Left lung (tissue), 10 donors: ENCODE measurements around the gene DGKI. TPM values are rescaled to one million over a fixed set of nuclear protein-coding genes. Genes with fewer than 3 reads are reported as not detected.

ENCODE experiments used
- ATAC-seq: fragments of 200-7000 bp; cut with Tn5 transposase; one replicate; pipeline ENCODE4 v1.9.1; 2020; ENCODE audit warnings: moderate library complexity
- DNase-seq, 4 donors: peaks; one replicate each; pipeline ENCODE4 v3.0.0-alpha.2; 2013 to 2020
- H3K27ac ChIP-seq, 2 donors: fragments of 200-600 bp; sonication (generic) in 1 of 2; one replicate each; pipeline versions ENCODE4 v1.5.0 to v1.8.0; 2020 to 2021
- H3K27me3 ChIP-seq, 2 donors: fragments of 200-600 bp; sonication (generic) in 1 of 2; one replicate each; pipeline versions ENCODE4 v1.5.0 to v1.8.0; 2020 to 2021
- H3K36me3 ChIP-seq, 2 donors: fragments of 200-600 bp; sonication (generic) in 1 of 2; one replicate each; pipeline versions ENCODE4 v1.5.0 to v1.8.0; 2020 to 2021
- H3K4me1 ChIP-seq, 2 donors: fragments of 200-600 bp; one replicate each; pipeline ENCODE4 v1.8.0; 2021
- H3K4me3 ChIP-seq, 2 donors: fragments of 200-600 bp; sonication (generic) in 1 of 2; one replicate each; pipeline versions ENCODE4 v1.5.0 to v1.8.0; 2020 to 2021; ENCODE audit warnings: mild to moderate bottlenecking in 1 of 2
- H3K9me3 ChIP-seq, 2 donors: fragments of 200-600 bp; sonication (generic) in 1 of 2; one replicate each; pipeline versions ENCODE4 v1.5.0 to v1.8.0; 2020 to 2021
- intact Hi-C, 2 donors: fragments of 100-400 bp; cut with DNase I; formaldehyde crosslinking; loops; one replicate each; pipeline versions ENCODE4 v1.11.2 to v1.14.2; 2022
- polyA plus RNA-seq, 6 donors: library from polyadenylated mRNA; unstranded; fragments of 120-200 nt; gene quantifications; one replicate each; pipeline ENCODE4 v1.2.1, GENCODE V29; 2013; ENCODE audit not compliant: insufficient read length in 6 of 6
- total RNA-seq, 2 donors: library from RNA; stranded (reverse); fragmentation: NEBNext Ultra II Directional; extraction: Animal tissue kit (Norgen Biotek cat#: 25700); gene quantifications; one replicate each; pipeline ENCODE4 v1.2.1, GENCODE V29; 2021
- TF ChIP-seq, protein P1 (sequence below), 2 donors: fragments of 200-600 bp; sonication (generic) in 1 of 2; IDR thresholded peaks; one replicate each; pipeline versions ENCODE4 v1.5.0 to v1.8.0; 2021; ENCODE audit warnings: antibody characterized with exemption in 2 of 2
- donor health status: DM: no; HTN: yes; CAD: no.
- donor health status: DM: no; HTN: no; CAD: no.

Gene DGKI
- total and polyA plus RNA-seq, 8 donors, result 0.34 to 1.4 (median 0.50) TPM

DNA sequence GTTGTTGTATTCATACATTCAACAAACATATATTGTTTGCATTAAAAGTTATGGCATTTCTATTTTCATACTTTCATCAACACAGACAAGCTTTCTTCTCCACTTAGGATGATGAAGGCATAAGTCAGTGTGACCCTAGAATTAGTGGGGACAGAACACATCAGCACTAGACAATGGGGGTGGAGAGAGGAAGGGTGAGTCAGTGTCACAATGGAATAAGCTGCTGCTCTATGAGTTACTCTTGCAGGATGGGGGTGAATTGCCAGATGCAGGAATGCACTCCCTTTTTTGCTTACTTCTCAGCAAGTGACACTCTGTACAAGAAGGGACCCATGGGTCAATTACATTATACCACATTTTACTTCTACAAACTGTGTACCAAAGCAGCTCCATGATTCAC lies 74.0 kb downstream of the DGKI start:
- no peak for DNase-seq
- Histone ChIP-seq H3K4me1 (no peaks in the 10 kb centered on the region), H3K4me3 (no peak overlapping the region), H3K27ac (no peak overlapping the region), H3K9me3 (no peaks in the 10 kb centered on the region), H3K27me3 (no peaks in the 10 kb centered on the region), H3K36me3 (no peaks in the 10 kb centered on the region)
- TF ChIP-seq, protein P1, sequence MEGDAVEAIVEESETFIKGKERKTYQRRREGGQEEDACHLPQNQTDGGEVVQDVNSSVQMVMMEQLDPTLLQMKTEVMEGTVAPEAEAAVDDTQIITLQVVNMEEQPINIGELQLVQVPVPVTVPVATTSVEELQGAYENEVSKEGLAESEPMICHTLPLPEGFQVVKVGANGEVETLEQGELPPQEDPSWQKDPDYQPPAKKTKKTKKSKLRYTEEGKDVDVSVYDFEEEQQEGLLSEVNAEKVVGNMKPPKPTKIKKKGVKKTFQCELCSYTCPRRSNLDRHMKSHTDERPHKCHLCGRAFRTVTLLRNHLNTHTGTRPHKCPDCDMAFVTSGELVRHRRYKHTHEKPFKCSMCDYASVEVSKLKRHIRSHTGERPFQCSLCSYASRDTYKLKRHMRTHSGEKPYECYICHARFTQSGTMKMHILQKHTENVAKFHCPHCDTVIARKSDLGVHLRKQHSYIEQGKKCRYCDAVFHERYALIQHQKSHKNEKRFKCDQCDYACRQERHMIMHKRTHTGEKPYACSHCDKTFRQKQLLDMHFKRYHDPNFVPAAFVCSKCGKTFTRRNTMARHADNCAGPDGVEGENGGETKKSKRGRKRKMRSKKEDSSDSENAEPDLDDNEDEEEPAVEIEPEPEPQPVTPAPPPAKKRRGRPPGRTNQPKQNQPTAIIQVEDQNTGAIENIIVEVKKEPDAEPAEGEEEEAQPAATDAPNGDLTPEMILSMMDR (IDR thresholded peaks at IDR 0.05), result no peak
- intact Hi-C loops, result no loop called here
- ATAC-seq, result peak; percentile 57

DNA sequence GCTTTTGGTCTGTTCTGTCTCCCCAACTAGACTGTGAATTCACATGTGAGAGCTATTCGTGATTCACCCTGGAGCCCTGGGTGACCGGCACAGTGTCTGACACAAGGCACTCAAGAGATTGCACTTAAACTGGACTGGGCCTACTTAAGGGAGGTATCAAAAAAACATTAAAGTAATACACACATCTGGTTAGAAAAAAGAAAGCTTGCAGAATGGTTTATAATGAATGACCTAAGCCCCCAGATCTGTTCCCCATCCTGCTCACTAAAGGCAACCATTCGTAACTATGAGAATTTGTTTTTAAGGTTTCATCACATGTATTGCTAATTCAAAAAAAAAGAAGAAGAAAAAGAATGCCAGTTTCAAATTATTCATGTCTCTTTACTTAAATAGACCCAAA lies 74.5 kb downstream of the DGKI start:
- ATAC-seq (no peak), DNase-seq (no peak)
- Histone ChIP-seq H3K4me3 (no peak overlapping the region), H3K36me3 (no peaks in the 10 kb centered on the region), H3K27me3 (no peaks in the 10 kb centered on the region), H3K27ac (no peak overlapping the region), H3K9me3 (no peaks in the 10 kb centered on the region), H3K4me1 (no peaks in the 10 kb centered on the region)
- intact Hi-C loops, result no loop called here
- TF ChIP-seq, protein P1 (IDR thresholded peaks at IDR 0.05), result no peak

DNA sequence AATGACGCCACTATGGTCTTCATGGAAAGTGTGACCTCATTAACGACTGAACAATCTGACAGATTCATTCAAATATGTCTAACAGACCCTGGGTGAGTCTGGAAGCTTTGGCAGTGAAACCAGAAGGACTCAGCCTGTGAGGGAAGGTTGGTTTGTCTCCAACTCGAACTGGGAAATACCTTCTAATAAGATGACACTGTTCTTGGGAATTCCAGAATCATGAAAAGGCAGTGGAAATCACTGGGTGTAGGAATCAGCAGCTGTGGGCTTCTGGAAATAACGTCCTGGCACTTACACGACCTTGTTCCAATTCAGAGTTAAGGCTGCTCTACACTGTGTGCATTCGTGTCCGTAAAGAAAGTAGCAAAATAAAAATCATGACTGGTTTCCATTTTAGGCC lies 75.1 kb downstream of the DGKI start:
- DNase-seq, result no peak
- H3K36me3 ChIP-seq, result no peaks in the 10 kb centered on the region
- no peaks in the 10 kb centered on the region for H3K9me3 ChIP-seq
- no peak overlapping the region for H3K4me3 ChIP-seq
- no peaks in the 10 kb centered on the region for H3K4me1 ChIP-seq
- intact Hi-C loops, result no loop called here
- no peak for ATAC-seq
- TF ChIP-seq, protein P1 (IDR thresholded peaks at IDR 0.05), result no peak
- H3K27ac ChIP-seq, result no peak overlapping the region
- H3K27me3 ChIP-seq, result no peaks in the 10 kb centered on the region

DNA sequence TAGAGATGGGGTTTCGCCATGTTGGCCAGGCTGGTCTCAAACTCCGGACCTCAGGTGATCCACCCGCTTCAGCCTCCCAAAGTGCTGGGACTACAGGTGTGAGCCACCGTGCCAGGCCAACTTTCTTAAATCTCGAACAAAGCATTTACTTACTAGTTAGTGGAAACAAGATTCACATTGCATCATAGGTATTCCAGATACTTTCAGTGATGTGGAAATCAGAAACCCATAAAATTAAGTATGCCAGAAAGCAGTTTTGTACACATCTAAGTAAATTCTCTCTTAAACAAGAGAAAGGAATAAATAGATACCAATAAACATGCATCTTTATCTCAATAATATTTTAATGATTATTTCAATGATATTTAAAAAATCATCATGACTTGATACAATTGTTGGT lies 75.5 kb downstream of the DGKI start:
- Histone ChIP-seq H3K4me1 (no peaks in the 10 kb centered on the region), H3K27ac (no peak overlapping the region), H3K27me3 (no peaks in the 10 kb centered on the region), H3K36me3 (no peaks in the 10 kb centered on the region), H3K9me3 (no peaks in the 10 kb centered on the region), H3K4me3 (no peak overlapping the region)
- DNase-seq (no peak), ATAC-seq (no peak)
- intact Hi-C loops, result no loop called here
- TF ChIP-seq, protein P1 (IDR thresholded peaks at IDR 0.05), result no peak

DNA sequence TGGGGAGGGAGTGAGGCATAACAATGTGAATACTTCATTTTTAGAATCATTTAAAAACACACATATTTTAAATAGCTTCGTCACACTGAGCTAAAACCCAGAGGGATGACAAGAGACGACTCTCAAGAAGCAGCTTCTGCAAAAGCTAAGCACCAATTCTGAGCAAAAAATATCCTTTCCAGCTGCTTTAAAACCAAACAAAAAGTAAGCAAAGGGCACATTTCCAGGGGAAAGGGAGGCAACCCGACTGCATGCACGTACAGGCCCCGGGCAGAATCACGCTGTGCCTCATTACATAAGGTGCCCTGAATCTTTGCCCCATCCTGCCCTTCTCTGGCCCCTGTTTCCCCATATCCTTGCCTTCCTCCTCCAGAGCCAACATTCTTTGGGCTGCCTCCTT lies 78.4 kb downstream of the DGKI start:
- Histone ChIP-seq H3K4me3 (no peak overlapping the region), H3K9me3 (no peaks in the 10 kb centered on the region), H3K4me1 (no peaks in the 10 kb centered on the region), H3K27me3 (no peaks in the 10 kb centered on the region), H3K27ac (no peak overlapping the region), H3K36me3 (no peaks in the 10 kb centered on the region)
- intact Hi-C loops, result no loop called here
- DNase-seq (no peak), ATAC-seq (no peak)
- TF ChIP-seq, protein P1 (IDR thresholded peaks at IDR 0.05), result no peak
